ENCODE measurements around the gene CLNK. TPM values are rescaled to one million over a fixed set of nuclear protein-coding genes. Genes with fewer than 3 reads are reported as not detected.

The CLNK gene
- total and polyA plus RNA-seq, 7 donors = 0.44 TPM; not detected in 6

DNA sequence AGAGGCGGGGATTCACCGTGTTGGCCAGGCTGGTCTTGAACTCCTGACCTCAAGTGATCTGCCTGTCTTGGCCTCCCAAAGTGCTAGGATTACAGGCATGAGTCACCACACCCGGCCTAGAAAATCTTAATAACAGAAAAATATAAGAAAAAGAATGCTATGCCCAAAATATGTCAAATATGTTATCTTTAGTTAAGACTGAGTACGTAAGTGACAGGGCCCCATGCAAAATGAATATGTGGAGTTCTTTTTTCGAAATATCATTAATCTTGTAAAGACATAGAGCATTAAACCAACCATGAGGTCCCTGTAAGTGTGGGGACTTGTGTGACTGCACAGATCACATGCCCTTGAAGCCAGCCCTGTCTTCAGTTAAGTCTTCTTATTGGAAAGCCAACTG, 218.4 kb downstream of the CLNK start:
- WGBS, 2 donors = 90 to 93% methylated on average over 5 of the region's 5 CpGs
- Histone ChIP-seq H3K27ac (no peak overlapping the region), H3K27me3 (peaks cover 10 to 31% (median 21%) of the 10 kb centered on the region in 3 donors), H3K36me3 (no peaks in the 10 kb centered on the region), H3K4me1 (peaks cover 0 to 6% (median 5%) of the 10 kb centered on the region in 4 donors), H3K4me3 (no peak overlapping the region), H3K9me3 (no peaks in the 10 kb centered on the region)
- TF ChIP-seq EP300 (IDR thresholded peaks at IDR 0.05) = no peak
- TF ChIP-seq POLR2A (IDR thresholded peaks at IDR 0.05) = no peak
- no peak for TF ChIP-seq CTCF (IDR thresholded peaks at IDR 0.05)
- DNase-seq = no peak
- intact Hi-C loops (cut with DNase I) = no loop called here

DNA sequence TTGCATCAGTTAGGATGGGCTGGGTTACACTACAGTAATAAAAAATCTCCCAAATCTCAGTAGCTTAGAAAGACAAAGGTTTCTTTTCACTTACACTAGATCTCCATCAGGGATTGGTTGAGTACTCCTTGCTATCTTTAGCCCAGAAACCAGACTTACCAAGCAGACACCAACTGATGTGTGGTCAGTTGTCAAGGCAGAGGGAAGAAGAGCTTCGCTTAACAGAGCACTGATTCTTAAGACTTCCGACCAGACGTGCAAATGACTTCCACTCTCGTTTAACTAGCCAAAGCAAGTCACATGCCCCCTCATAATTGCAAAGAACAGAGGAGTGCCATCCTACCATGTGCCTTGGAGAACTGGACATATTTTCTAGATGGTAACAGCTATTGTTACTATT, 221.7 kb downstream of the CLNK start:
- WGBS, 2 donors = 91 to 92% methylated on average over 4 of the region's 4 CpGs
- Histone ChIP-seq H3K27ac (no peak overlapping the region), H3K4me3 (no peak overlapping the region), H3K9me3 (no peaks in the 10 kb centered on the region), H3K36me3 (no peaks in the 10 kb centered on the region), H3K27me3 (peaks cover 10 to 50% (median 27%) of the 10 kb centered on the region in 3 donors), H3K4me1 (peaks cover 0 to 9% (median 6%) of the 10 kb centered on the region in 4 donors)
- no peak for TF ChIP-seq POLR2A (IDR thresholded peaks at IDR 0.05)
- DNase-seq = no peak
- intact Hi-C loops (cut with DNase I) = loop anchor here (5.0 kb wide), 1 partner anchor 84 kb away; no protein-coding TSS in a partner anchor

- Histone ChIP-seq H3K36me3 (no peaks in the 10 kb centered on the region), H3K9me3 (no peaks in the 10 kb centered on the region), H3K4me1 (peaks cover 0 to 15% (median 13%) of the 10 kb centered on the region in 4 donors), H3K27ac (no peak overlapping the region), H3K4me3 (peak overlapping the region in 2 of 4 donors; percentile 34), H3K27me3 (peaks cover 10 to 45% (median 27%) of the 10 kb centered on the region in 3 donors)
- TF ChIP-seq CTCF (IDR thresholded peaks at IDR 0.05) (no peak), POLR2AphosphoS5 (IDR thresholded peaks at IDR 0.05) (no peak), EP300 (IDR thresholded peaks at IDR 0.05) (no peak), POLR2A (IDR thresholded peaks at IDR 0.05) (no peak)
- WGBS, 2 donors = 46 to 72% methylated on average over 27 of the region's 27 CpGs
- no peak for DNase-seq
- intact Hi-C loops (cut with DNase I) = loop anchor here (5.0 kb wide), 1 partner anchor 85 kb away; no protein-coding TSS in a partner anchor
Observed at GRCh38 chr4:10461850-10462400, 222.6 kb downstream of the CLNK start.

DNA sequence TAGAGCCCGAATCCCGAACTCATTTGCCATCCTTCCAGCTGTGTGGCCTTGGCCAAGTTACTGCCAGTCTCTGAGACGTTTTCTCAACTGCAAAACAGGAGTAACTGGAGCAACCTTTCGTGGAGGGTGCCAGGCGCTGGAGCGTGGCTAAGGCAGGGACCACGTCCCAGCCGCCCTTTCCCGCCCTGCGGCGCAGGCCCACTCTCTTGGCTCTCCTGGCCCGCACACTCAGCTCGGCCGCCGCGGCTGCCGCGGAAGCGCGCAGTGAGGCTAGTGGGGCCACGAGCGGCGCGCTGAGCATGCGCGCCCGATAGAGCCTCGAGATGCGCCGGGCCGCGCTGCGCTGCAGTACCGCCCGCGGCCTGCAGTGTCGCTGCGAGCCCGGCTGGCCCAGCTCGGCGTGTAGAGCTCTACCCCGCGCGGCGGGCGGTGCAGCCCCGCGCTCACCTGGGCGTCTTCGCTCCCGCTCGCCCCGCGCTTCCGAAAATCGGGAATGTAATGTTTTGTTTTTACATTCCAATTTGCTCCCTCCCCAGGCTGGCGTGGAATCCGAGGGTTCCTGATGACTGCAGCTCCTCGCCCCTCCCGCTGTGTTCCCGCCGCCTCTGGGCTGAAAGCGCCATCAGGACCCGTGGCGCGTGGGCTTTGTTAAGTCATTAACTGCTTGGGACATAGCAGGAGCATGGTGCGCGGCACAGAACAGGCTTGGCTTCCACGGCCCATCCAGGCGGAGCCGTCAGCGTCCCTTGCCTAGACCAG, 223.3 kb downstream of the CLNK start:
- intact Hi-C loops (cut with DNase I) = loop anchor here (5.0 kb wide), 1 partner anchor 86 kb away; no protein-coding TSS in a partner anchor
- Histone ChIP-seq H3K4me3 (peak overlapping the region in 3 of 4 donors; percentile 20 to 34 (median 34)), H3K4me1 (peaks cover 0 to 18% (median 14%) of the 10 kb centered on the region in 4 donors), H3K27ac (no peak overlapping the region), H3K27me3 (peaks cover 10 to 45% (median 27%) of the 10 kb centered on the region in 3 donors), H3K36me3 (no peaks in the 10 kb centered on the region), H3K9me3 (no peaks in the 10 kb centered on the region)
- TF ChIP-seq CTCF (IDR thresholded peaks at IDR 0.05) = peak; percentile 11 to 90 (median 47)
- TF ChIP-seq EP300 (IDR thresholded peaks at IDR 0.05) = no peak
- DNase-seq = no peak
- 5 to 12% methylated on average over 72 of the region's 72 CpGs for WGBS, 2 donors

DNA sequence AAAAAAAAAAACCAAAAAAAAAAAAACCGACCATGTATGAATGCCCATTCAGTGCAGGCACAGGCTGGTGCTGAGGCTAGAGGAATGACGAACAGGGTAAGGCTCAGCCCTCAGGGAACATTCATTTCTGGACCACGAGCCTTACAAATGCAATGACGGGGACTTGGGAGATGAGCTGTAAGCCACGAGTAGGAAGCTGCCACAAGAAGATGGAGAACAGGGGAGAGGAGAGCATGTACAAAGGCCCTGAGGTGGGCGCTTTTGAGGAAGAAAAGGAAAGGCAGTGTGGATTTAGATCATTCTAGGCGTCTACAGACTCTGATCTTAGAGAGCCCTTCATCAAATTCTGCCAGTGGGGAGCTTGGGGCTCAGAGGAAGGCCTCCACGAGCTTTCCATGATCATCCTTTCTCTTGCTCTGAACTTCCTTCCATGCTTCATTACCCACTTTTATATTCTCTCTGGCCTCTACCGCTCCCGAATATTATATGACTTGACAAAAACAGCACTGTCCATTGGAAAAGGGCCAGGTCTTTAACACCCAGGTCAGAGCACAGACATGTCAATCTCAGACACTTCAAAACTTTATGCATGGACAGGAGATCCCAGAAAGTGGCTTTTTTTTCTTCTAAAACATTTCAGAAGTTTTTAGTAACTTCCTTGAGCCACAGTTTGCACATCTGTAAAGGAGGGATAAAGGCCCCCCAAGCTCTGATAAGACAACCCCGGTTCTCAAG, 224.1 kb downstream of the CLNK start:
- Histone ChIP-seq H3K36me3 (no peaks in the 10 kb centered on the region), H3K4me3 (peak overlapping the region in 1 of 4 donors; percentile 34), H3K4me1 (peaks cover 0 to 23% (median 15%) of the 10 kb centered on the region in 4 donors), H3K9me3 (no peaks in the 10 kb centered on the region), H3K27ac (no peak overlapping the region), H3K27me3 (peaks cover 10 to 43% (median 26%) of the 10 kb centered on the region in 3 donors)
- no peak for DNase-seq
- TF ChIP-seq CTCF (IDR thresholded peaks at IDR 0.05) (no peak), EP300 (IDR thresholded peaks at IDR 0.05) (no peak), POLR2AphosphoS5 (IDR thresholded peaks at IDR 0.05) (no peak), POLR2A (IDR thresholded peaks at IDR 0.05) (no peak)
- intact Hi-C loops (cut with DNase I) = loop anchor here (5.0 kb wide), 1 partner anchor 87 kb away; no protein-coding TSS in a partner anchor
- WGBS, 2 donors = 72 to 85% methylated on average over 11 of the region's 11 CpGs
